Measurements from ENCODE around the gene B4GALNT4.
"Not testable (repeated sequence)": the region's sequence is repeated elsewhere in the genome, so short reads cannot be mapped to it uniquely, and the experiment has no call there.

Gene B4GALNT4

DNA sequence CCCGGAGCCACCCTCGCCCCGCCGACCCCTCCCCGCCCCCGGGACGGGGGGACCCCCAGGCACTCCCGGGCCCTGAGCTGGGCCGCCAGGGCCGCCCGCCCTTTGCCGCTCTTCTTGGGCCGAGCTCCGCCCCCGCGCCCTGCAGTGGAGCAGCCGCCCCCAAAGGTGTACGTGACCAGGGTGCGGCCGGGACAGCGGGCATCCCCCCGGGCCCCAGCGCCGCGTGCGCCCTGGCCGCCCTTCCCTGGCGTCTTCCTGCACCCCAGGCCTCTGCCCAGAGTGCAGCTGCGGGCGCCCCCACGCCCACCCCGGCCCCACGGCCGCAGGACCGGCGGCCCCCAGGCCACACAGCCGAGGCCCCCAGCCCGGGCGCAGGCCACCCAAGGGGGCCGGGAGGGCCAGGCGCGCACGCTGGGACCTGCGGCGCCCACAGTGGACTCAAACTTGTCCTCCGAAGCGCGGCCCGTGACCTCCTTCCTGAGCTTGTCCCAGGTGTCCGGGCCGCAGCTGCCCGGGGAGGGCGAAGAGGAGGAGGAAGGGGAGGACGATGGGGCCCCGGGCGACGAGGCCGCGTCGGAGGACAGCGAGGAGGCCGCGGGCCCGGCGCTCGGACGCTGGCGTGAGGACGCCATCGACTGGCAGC is 7.4 kb downstream of the B4GALNT4 start:
- no peak for DNase-seq

- DNase-seq = no peak
These were observed 8.0 kb downstream of the B4GALNT4 start for GRCh38 chr11:377174-377865.

DNA sequence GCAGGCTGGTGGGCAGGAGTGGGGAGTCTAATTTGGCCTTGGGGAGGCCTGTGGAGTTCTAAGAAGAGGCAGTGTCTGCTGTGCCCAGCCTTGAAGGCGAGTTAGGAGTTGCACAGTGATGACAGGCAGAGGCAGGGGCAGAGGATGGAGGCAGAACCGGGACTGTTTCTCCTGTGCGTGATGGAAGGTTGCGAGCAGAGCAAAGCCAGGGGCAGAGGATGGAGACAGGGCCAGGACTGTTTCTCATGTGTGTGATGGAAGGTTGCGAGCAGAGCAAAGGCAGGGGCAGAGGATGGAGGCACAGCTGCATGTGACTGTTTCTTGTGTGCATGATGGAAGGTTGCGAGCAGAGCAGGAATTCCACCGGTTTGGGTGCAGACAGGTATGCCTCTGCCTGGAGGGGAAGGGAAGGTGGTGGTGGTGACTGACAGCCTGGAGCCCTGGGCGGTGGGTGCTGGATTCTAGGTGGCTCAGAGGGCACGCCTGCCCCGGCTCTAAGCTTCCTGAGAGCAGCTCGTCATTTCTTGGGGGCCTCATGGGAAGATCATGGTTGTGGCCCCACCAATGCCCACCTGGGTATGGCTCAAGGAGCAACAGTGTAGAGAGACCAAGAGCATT is 8.7 kb downstream of the B4GALNT4 start:
- no peak for DNase-seq

DNA sequence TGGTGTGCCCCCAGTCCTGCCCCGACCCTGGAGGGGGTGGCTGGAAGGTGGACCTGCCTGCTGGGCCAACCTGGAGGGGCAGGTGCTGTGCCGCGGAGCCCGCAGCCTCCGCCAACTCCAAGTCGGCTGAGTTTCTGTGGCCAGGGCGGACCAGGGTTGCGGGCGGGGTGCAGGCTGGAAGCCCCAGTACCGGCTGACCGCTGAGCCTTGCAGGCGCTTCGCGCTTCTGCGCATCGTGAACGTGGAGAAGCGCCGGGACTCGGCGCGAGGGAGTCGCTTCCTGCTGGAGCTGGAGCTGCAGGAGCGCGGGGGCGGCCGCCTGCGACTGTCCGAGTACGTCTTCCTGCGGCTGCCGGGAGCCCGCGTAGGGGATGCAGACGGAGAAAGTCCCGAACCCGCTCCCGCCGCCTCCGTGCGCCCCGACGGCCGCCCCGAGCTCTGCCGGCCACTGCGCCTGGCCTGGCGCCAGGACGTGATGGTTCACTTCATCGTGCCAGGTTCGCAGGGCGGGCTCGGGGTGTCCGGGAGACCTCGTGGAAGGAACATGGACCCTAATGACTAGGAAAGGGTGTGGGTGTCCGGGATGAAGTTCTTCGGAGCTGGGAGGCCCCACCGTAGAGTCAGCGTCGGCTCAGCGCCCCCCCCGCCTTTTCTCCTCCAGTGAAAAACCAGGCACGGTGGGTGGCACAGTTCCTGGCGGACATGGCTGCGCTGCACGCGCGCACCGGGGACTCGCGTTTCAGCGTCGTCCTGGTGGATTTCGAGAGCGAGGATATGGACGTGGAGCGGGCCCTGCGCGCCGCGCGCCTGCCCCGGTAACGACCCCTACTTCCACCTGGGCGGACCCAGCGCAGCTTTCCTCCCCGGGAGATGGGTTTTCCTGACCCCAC is 10.2 kb downstream of the B4GALNT4 start:
- no peak for DNase-seq

GRCh38 chr11:380095-380480 is 10.8 kb downstream of the B4GALNT4 start:
- DNase-seq = no peak

DNA sequence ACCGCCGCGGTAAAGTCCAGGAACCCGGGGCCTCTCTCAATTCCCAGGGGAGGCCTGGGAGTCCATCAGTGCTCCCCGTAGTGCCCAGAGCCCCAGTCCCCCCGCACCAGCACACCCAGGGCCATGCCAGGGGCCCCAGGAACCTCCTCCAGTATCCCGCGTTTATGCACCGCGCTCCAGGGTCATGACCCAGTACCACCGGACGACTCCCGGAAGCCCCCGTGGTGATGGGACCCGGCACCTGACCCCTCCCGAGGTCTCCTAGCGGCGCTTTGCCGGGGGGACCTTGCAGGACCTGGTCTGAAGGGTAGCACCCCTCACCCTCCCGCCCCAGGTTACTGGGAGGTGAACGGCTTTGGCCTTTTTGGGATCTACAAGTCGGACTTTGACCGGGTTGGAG is 11.2 kb downstream of the B4GALNT4 start:
- DNase-seq = no peak

GRCh38 chr11:380996-381395 is 11.7 kb downstream of the B4GALNT4 start:
- no peak for DNase-seq

GRCh38 chr11:381501-382072 is 12.3 kb downstream of the B4GALNT4 start:
- no peak for DNase-seq

DNA sequence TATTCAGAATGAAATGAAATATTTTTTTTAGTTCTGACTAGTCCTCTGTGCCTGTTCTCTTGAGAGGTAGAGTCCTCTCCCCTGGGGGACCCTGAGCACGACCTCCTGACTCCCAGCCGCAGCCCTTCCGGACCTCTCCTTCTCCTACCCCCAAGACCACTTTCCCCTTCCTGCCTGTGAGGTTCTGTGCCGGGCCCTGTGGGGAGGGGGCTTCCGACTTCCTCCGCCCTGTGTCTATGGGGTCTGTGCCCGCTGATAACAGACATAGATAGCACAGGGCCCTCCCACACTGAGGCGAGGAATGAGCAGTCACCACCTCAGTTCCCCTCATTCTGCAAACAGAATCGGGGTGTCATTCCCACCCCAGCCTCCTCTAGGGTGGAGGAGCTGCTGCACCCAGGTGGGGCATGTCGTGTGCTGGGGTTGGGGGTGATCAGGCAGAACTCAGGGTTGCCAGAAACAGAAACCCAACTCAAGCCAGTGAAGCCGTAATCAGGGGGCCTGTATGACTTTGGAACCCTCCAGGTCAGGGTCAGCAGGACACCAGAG is 12.9 kb downstream of the B4GALNT4 start:
- DNase-seq = no peak

DNA sequence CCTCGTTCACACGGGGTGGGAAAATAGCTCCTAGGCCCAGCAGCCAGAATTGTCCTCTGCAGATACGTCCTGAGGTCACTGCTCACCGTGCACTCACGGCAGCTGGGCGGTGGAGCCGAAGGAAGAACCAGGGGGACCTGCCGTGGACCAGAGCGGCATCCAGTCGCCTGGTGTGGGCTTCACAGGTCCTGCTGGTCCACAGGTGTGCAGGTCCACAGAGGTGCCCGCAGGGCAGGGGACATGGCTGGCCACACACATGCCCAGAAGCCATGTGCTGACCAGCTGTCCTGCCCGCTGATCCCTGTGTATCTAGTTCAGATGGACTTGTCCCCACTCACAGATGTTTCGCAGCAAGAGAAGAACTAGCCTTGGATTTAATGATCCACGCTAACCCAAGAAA is 14.1 kb downstream of the B4GALNT4 start:
- DNase-seq = no peak

GRCh38 chr11:384511-384910 is 15.2 kb downstream of the B4GALNT4 start:
- no peak for DNase-seq

DNA sequence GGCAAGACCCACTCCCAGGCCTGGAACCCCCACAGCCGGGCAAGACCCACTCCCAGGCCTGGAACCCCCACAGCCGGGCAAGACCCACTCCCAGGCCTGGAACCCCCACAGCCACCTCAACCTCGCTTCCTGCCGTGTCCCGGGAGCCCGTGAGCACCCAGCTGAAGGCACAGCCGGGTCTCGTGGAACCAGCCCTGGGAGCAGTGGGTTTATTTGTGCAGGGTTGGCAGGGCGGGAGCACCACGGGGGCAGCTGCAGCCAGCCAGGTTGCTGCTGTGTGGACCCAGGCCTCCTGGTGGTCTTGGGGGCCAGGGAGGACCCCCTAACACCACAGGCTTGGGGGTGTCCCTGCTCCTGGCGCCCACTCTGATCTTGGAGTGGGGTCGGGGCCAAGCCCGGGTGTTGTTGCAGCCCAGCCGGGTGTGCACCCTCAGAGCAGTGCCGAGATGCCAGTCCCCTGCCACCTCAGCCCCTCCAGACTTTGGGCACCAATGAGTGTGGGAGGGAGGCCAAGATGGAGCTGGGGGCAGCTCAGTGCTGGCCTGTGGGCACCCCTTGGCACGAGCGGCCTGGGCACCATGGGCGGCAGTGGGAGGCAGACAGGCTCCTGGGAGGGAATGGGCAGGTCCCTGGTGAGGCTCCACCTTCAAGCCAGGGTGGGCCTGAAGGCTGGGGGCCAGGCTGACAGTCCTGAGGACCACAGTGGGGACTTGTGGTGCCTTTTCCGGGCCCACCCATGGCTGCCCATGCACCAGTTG is 16.5 kb downstream of the B4GALNT4 start:
- no peak for DNase-seq

DNA sequence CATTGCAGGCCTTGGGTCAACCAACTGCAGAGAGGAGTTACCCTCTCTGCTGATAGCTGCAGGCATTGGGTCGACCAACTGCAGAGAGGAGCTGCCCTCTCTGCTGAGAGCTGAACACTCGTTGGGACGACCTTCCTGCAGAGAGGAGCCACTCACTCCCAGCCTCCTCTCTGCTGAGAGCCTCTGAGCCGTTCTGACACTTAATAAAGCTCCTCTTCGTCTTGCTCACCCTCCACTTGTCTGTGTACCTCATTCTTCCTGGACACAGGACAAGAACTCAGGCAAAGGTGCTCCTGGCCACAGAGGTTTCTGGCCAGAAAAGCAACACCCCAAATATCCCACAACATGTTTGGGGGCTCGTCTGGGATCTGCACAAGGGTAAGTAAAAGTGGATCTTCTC is 17.2 kb downstream of the B4GALNT4 start:
- no peak for DNase-seq

DNA sequence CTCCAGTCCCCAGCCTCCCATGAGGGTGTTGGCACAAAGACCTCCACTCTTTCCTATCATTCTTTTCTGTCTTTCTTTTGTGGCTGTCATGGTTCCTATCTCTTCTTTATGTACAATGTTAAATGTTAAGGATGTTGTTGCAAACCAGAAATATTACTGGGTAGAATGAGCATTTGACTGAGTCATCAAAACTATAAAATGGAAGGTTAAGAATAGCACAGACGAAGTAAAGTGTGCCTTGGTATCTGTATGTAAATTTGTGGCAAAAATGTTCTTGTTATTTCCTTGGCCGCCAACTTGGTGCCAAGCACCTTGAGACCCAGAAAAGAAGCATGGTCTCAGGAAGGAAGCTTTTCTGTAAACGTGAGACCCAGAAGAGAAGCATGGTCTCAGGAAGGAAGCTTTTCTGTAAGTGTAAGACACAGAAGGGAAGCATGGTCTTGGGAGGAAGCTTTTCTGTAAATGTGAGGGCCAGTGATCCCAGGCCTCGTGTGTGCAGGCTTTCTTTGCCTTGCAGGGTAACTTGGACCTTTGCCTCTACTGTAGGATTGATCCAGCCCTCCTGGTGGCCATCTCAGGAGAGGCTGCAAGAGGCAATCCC is 18.0 kb downstream of the B4GALNT4 start:
- no peak for DNase-seq

- not testable (repeated sequence) for DNase-seq
These were observed 20.1 kb downstream of the B4GALNT4 start for GRCh38 chr11:389369-389768.

- no peak for DNase-seq
These were observed 20.9 kb downstream of the B4GALNT4 start for GRCh38 chr11:390175-390574.

DNA sequence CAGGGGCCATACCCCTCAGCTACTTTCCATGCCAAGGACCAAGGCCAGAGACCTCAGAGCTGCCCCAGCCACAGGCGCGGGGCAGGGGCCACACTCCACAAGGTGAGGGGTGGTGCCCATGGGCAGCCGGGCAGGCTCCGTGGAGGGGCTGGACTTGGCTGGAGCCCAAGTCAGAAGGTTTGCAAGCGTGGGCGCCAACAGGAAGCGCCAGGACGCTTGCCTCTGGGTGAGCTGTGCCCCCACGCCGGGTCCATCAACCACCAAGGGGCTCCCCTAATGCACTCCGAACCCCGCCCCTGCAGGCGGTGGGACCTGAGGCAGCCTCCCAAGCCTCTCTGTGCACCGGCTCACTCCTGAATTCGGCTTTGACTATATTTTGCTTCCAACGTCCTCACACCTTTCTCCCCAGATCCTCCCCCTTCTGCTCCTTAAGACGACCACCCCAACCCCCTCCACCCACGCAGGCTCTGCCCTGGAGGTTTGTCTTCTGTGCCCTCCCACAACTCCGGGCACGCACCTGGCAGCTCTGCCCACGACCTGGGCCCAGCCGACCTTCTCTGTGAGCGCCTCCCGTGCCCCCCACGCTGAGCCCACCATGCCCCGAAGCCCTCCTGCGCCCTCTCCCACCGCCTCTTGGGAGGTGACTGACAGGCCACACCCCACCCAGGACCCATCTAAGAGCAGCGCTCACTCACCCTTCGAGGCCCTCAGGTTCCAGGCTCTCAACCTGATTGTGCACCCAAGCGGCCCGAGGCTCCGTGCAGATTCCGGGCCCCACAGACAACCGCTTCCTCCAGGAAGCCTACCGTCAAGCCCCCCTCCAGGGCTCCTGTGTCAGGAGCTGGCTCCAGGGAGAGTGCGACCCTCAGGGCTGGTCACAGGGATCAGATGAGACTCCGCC is 22.1 kb downstream of the B4GALNT4 start:
- DNase-seq = no peak

DNA sequence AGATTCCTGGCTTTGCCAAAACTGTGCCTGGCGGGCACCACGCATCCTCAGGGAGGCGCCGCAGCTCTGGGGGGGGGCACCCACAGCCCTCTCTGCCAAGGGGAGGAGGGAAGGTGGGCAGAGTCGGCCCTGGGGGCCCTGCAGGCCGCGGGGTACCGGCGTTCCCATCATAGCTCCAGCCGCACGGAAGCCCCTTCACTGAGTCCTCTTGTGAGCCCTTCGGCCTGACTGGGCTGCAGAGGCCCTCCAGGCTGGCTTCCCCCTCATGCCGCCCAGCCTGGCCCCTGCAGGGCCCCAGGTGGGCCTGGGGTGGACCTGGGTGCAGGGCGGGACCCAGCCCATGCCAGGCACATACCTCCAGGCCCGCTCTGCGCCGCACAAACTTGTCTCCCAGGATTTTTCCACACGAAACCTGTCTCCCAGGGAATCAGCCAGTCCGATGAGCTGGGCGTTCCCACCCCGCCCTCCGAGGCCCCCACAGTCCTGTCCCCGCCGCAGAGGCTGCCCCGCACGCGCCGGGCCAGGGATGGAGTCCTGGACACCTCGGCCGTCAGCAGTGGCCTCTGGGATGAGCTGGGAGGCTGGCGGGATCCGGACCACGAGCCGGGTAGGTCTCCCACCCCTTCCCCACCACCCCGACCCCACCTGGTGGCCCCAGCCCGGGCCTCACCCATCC is 22.9 kb downstream of the B4GALNT4 start:
- DNase-seq = no peak

DNA sequence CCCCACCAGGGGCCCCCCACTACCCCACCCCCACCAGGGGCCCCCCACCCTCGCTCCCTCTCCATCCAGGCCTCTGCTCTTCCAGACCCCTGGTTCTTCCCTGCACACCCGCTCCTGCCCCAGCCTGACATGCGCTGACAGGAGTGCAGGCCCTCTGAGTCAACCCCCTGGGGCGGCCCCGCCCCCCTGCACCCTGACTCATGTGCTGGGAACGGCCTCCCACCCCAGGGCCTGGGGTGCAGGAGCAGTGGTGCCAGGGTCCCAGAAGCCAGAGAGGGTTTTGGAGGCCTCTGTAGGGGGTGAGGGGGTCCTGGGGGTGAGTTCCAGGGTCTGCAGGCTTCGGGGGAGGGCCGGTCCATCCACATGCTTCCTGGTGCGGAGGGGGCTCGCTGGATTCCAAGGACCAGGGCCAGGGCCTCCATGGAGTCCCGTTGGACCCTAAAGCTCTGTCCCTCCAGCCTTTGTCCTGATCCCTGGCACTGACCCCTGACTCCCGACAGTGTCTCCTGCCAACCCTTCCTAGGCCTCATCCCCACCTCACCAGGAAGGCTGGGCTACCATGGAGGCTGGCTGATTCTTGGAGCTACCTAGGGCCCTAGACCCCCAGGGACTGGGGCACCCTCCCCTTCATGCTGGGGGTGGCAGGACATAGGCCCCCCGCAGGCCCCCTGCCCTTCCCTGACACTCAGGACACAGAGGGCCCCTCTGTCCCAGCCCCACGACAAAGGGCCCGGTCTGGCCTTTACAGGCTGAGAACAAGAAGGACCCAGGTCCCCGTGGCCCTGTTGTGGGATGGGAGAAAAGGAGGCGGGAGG is 24.1 kb downstream of the B4GALNT4 start:
- no peak for DNase-seq

Measured in DMS79 (cell line).